Left cardiac atrium (tissue), 4 donors: Measurements from ENCODE around the gene GPANK1. TPM values are rescaled to one million over a fixed set of nuclear protein-coding genes. Genes with fewer than 3 reads are reported as not detected.

Experiments used
- ATAC-seq, 2 donors: fragments of 200-7000 bp; cut with Tn5 transposase; one replicate each; pipeline ENCODE4 v1.9.1; 2020; ENCODE audit warnings: mild to moderate bottlenecking in 2 of 2, moderate library complexity in 2 of 2
- DNase-seq: peaks from one replicate; pipeline ENCODE4 v3.0.0-alpha.2; 2020
- intact Hi-C, 2 donors: fragments of 100-400 bp; cut with DNase I; formaldehyde crosslinking; loops; one replicate each; pipeline versions ENCODE4 v1.14.1 to v1.15.1; 2022 to 2023
- microRNA-seq, 2 donors: library from miRNA; unstranded; fragments of <30 nt; microRNA quantifications; one replicate each; pipeline ENCODE4 v1.2.0, GENCODE V29; 2020
- total RNA-seq, 2 donors: library from RNA; stranded (reverse); fragmentation: NEBNext Ultra II Directional; extraction: Animal tissue kit (Norgen Biotek cat#: 25700); gene quantifications; one replicate each; pipeline ENCODE4 v1.2.1, GENCODE V29; 2021
- donor health status: DM: no; HTN: yes; CAD: no.
- donor health status: DM: no; HTN: yes; CAD: no; lungs with severe emphysema.
- donor health status: DM: yes; HTN: yes; CAD: no.
- donor health status: Dilated cardiomyopathy.

Gene GPANK1
- total RNA-seq, 2 donors from 2014 or later: 12.3 to 15.7 TPM

GRCh38 chr6:31629014-31629413 lies 35.8 kb downstream of the GPANK1 start:
- intact Hi-C loops: no loop called here
- DNase-seq: no peak
- ATAC-seq: no peak

- no peak for DNase-seq
- ATAC-seq: no peak
- intact Hi-C loops: no loop called here
Measured at GRCh38 chr6:31627690-31628287, 37.0 kb downstream of the GPANK1 start.

- intact Hi-C loops: no loop called here
- ATAC-seq (no peak), DNase-seq (no peak)
Measured at GRCh38 chr6:31626952-31627351, 37.8 kb downstream of the GPANK1 start.

- ATAC-seq: no peak
Measured at GRCh38 chr6:31624070-31624469, 40.7 kb downstream of the GPANK1 start.

GRCh38 chr6:31622684-31623091 lies 42.1 kb downstream of the GPANK1 start:
- no peak for ATAC-seq
- intact Hi-C loops: no loop called here

More at GRCh38 chr6:31624070-31624469, 40.7 kb downstream of the GPANK1 start:
- intact Hi-C loops: no loop called here
- DNase-seq: no peak

GRCh38 chr6:31621991-31622390 lies 42.8 kb downstream of the GPANK1 start:
- intact Hi-C loops: no loop called here
- no peak for DNase-seq
- no peak for ATAC-seq

More at GRCh38 chr6:31622684-31623091, 42.1 kb downstream of the GPANK1 start:
- DNase-seq: no peak

GRCh38 chr6:31621320-31621939 lies 43.4 kb downstream of the GPANK1 start:
- intact Hi-C loops: no loop called here
- ATAC-seq (no peak), DNase-seq (no peak)

- peak; percentile 86 for DNase-seq
- intact Hi-C loops: no loop called here
- ATAC-seq: peak; percentile 59 to 90
Measured at GRCh38 chr6:31620586-31621319, 44.0 kb downstream of the GPANK1 start, which contains the start of gene PRRC2A. PRRC2A (plus strand) TSS chr6:31620715; CDS start chr6:31622790, 2,075 bp downstream.

GRCh38 chr6:31619805-31620585 lies 44.8 kb downstream of the GPANK1 start:
- peak; percentile 98 for DNase-seq
- peak; percentile 93 to 95 for ATAC-seq
- intact Hi-C loops: no loop called here

GRCh38 chr6:31617010-31617409 lies 47.8 kb downstream of the GPANK1 start:
- intact Hi-C loops: no loop called here
- no peak for ATAC-seq

GRCh38 chr6:31615748-31616147 lies 49.0 kb downstream of the GPANK1 start:
- ATAC-seq (no peak), DNase-seq (no peak)
- intact Hi-C loops: no loop called here

More at GRCh38 chr6:31617010-31617409, 47.8 kb downstream of the GPANK1 start:
- no peak for DNase-seq

GRCh38 chr6:31614684-31615578 lies 49.9 kb downstream of the GPANK1 start, which contains the start of gene AIF1:
AIF1 (plus strand) TSS chr6:31615234; CDS start chr6:31615330, 96 bp downstream.
- ATAC-seq: peak in 1 of 2 donors; percentile 42
- intact Hi-C loops: no loop called here
- DNase-seq: no peak

- DNase-seq (no peak), ATAC-seq (peak in 1 of 2 donors; percentile 25)
- intact Hi-C loops: no loop called here
Measured at GRCh38 chr6:31614075-31614619, 50.6 kb downstream of the GPANK1 start.

Small RNA genes lying within 50 kb of the gene (microRNA-seq; reads per million reads assigned to microRNA genes)
- gene MIR4646 (0 to 0.20 reads per million in 2 donors), gene MIR6832 (0.20 to 0.27 reads per million in 2 donors)

Other genes starting within 250 kb of the GPANK1 start
- gene MICB, start 166.9 kb downstream of the GPANK1 start, total RNA-seq: 1 to 10 TPM; 2.1 to 2.2 TPM
- not detected for gene MCCD1, start 136.0 kb downstream of the GPANK1 start, total RNA-seq
- 100 to 1,000 TPM; 188 to 224 TPM for gene DDX39B, start 123.0 kb downstream of the GPANK1 start, total RNA-seq
- 1 to 10 TPM; 1.9 to 2.7 TPM for gene ATP6V1G2, start 118.4 kb downstream of the GPANK1 start, total RNA-seq
- gene NFKBIL1, start 117.4 kb downstream of the GPANK1 start, total RNA-seq: 10 to 100 TPM; 12.9 to 14.8 TPM
- gene LTA, start 92.7 kb downstream of the GPANK1 start, total RNA-seq: not detected
- gene TNF, start 89.4 kb downstream of the GPANK1 start, total RNA-seq: under 1 TPM; 0.53 to 0.92 TPM
- 1 to 10 TPM in 1 of 2 donors, under 1 TPM in 1; 0.84 to 1.4 TPM for gene LTB, start 82.6 kb downstream of the GPANK1 start, total RNA-seq
- 10 to 100 TPM in 1 of 2 donors, 1 to 10 TPM in 1; 9.4 to 16.0 TPM for gene LST1, start 78.7 kb downstream of the GPANK1 start, total RNA-seq
- under 1 TPM in 1 of 2 donors, not detected in 1; 0.47 TPM for gene NCR3, start 72.0 kb downstream of the GPANK1 start, total RNA-seq
- gene AIF1, start 49.8 kb downstream of the GPANK1 start, total RNA-seq: 10 to 100 TPM; 17.0 to 37.4 TPM
- 100 to 1,000 TPM in 1 of 2 donors, 10 to 100 TPM in 1; 85.0 to 108 TPM for gene PRRC2A, start 44.3 kb downstream of the GPANK1 start, total RNA-seq
- 100 to 1,000 TPM; 206 to 294 TPM for gene BAG6, start 12.3 kb downstream of the GPANK1 start, total RNA-seq
- gene APOM, start 9.1 kb downstream of the GPANK1 start, total RNA-seq: 1 to 10 TPM; 1.4 to 1.7 TPM
- 10 to 100 TPM; 17.5 to 20.1 TPM for gene C6orf47, start 4.2 kb downstream of the GPANK1 start, total RNA-seq
- gene CSNK2B, start 1.1 kb upstream of the GPANK1 start, total RNA-seq: 100 to 1,000 TPM in 1 of 2 donors, 10 to 100 TPM in 1; 84.8 to 116 TPM
- 1 to 10 TPM; 3.2 to 8.8 TPM for gene LY6G5B, start 5.0 kb upstream of the GPANK1 start, total RNA-seq
- 1 to 10 TPM; 2.2 to 2.5 TPM for gene LY6G5C, start 16.1 kb upstream of the GPANK1 start, total RNA-seq
- gene ABHD16A, start 38.3 kb upstream of the GPANK1 start, total RNA-seq: 10 to 100 TPM; 33.5 to 36.3 TPM
- not detected for gene LY6G6F, start 41.9 kb upstream of the GPANK1 start, total RNA-seq
- gene LY6G6D, start 50.4 kb upstream of the GPANK1 start, total RNA-seq: not detected
- not detected for gene LY6G6C, start 56.7 kb upstream of the GPANK1 start, total RNA-seq
- under 1 TPM; 0.39 to 0.41 TPM for gene MPIG6B, start 58.4 kb upstream of the GPANK1 start, total RNA-seq
- 10 to 100 TPM; 55.6 to 56.2 TPM for gene DDAH2, start 64.3 kb upstream of the GPANK1 start, total RNA-seq
- 100 to 1,000 TPM; 151 to 196 TPM for gene CLIC1, start 71.5 kb upstream of the GPANK1 start, total RNA-seq
- 1 to 10 TPM; 2.6 to 3.0 TPM for gene MSH5, start 75.0 kb upstream of the GPANK1 start, total RNA-seq
- gene SAPCD1, start 97.7 kb upstream of the GPANK1 start, total RNA-seq: under 1 TPM; 0.71 to 0.73 TPM
- gene VWA7, start 112.3 kb upstream of the GPANK1 start, total RNA-seq: 1 to 10 TPM; 4.8 to 6.2 TPM
- 10 to 100 TPM; 24.8 to 39.3 TPM for gene VARS1, start 130.8 kb upstream of the GPANK1 start, total RNA-seq
- 10 to 100 TPM; 24.3 to 29.4 TPM for gene LSM2, start 142.0 kb upstream of the GPANK1 start, total RNA-seq
- 1 to 10 TPM; 1.1 to 2.6 TPM for gene HSPA1L, start 150.3 kb upstream of the GPANK1 start, total RNA-seq
- 100 to 1,000 TPM; 197 to 288 TPM for gene HSPA1A, start 150.5 kb upstream of the GPANK1 start, total RNA-seq
- 100 to 1,000 TPM; 142 to 192 TPM for gene HSPA1B, start 162.7 kb upstream of the GPANK1 start, total RNA-seq
- gene NEU1, start 197.8 kb upstream of the GPANK1 start, total RNA-seq: 10 to 100 TPM; 26.8 to 31.8 TPM
- not detected for gene SLC44A4, start 214.0 kb upstream of the GPANK1 start, total RNA-seq
- 10 to 100 TPM; 12.9 to 20.2 TPM for gene EHMT2, start 232.7 kb upstream of the GPANK1 start, total RNA-seq
- gene ZBTB12, start 237.1 kb upstream of the GPANK1 start, total RNA-seq: 1 to 10 TPM; 2.5 to 4.6 TPM